ENCODE data around the gene SOX18.

SOX18 gene

GRCh38 chr20:64035933-64036345 is 13.5 kb downstream of the SOX18 start, which contains the start of gene C20orf204:
C20orf204 (plus strand) TSS chr20:64036182; CDS start chr20:64036324, 142 bp downstream.
- DNase-seq (ENCODE audit: low read depth) = no peak
- no peak for TF ChIP-seq CTCF (IDR thresholded peaks at IDR 0.05; ENCODE audit: insufficient read depth, low read depth, low read length, missing control alignments)
- H3K4me3 ChIP-seq (ENCODE audit: low read depth, low read length) = peak within 1 kb of the TSS; percentile 70

GRCh38 chr20:64035066-64035932 is 14.1 kb downstream of the SOX18 start:
- no peak for TF ChIP-seq CTCF (IDR thresholded peaks at IDR 0.05; ENCODE audit: insufficient read depth, low read depth, low read length, missing control alignments)
- peak; percentile 73 for DNase-seq (ENCODE audit: low read depth)
- peak overlapping the region; percentile 9; the same call in 1 of the 2 replicates for H3K4me3 ChIP-seq (ENCODE audit: low read depth, low read length)

GRCh38 chr20:64033981-64034493 is 15.4 kb downstream of the SOX18 start:
- no peak for TF ChIP-seq CTCF (IDR thresholded peaks at IDR 0.05; ENCODE audit: insufficient read depth, low read depth, low read length, missing control alignments)
- no peak for DNase-seq (ENCODE audit: low read depth)
- H3K4me3 ChIP-seq (ENCODE audit: low read depth, low read length) = no peak overlapping the region

GRCh38 chr20:64032706-64033624 is 16.5 kb downstream of the SOX18 start:
- DNase-seq (ENCODE audit: low read depth) = no peak
- no peak overlapping the region for H3K4me3 ChIP-seq (ENCODE audit: low read depth, low read length)
- TF ChIP-seq CTCF (IDR thresholded peaks at IDR 0.05; ENCODE audit: insufficient read depth, low read depth, low read length, missing control alignments) = no peak

- TF ChIP-seq CTCF (IDR thresholded peaks at IDR 0.05; ENCODE audit: insufficient read depth, low read depth, low read length, missing control alignments) = no peak
- no peak for DNase-seq (ENCODE audit: low read depth)
- H3K4me3 ChIP-seq (ENCODE audit: low read depth, low read length) = no peak overlapping the region
Observed at GRCh38 chr20:64031822-64032314, 17.6 kb downstream of the SOX18 start.

GRCh38 chr20:64030371-64031134 is 18.9 kb downstream of the SOX18 start:
- TF ChIP-seq CTCF (IDR thresholded peaks at IDR 0.05; ENCODE audit: insufficient read depth, low read depth, low read length, missing control alignments) = no peak

More at GRCh38 chr20:64030371-64031134, 18.9 kb downstream of the SOX18 start:
- no peak overlapping the region for H3K4me3 ChIP-seq (ENCODE audit: low read depth, low read length)
- DNase-seq (ENCODE audit: low read depth) = no peak
